Activated T-cell treated with anti-CD3 and anti-CD28 coated beads, Interleukin-2, amount 50 U/mL, for 1 hour (primary cell): Measurements from ENCODE around the gene ATRX.
"Not testable (repeated sequence)": the region's sequence is repeated elsewhere in the genome, so short reads cannot be mapped to it uniquely, and the experiment has no call there.

Experiments
- DNase-seq: peaks from one replicate; pipeline ENCODE4 v3.0.0-alpha.2; 2020

Gene ATRX

DNA sequence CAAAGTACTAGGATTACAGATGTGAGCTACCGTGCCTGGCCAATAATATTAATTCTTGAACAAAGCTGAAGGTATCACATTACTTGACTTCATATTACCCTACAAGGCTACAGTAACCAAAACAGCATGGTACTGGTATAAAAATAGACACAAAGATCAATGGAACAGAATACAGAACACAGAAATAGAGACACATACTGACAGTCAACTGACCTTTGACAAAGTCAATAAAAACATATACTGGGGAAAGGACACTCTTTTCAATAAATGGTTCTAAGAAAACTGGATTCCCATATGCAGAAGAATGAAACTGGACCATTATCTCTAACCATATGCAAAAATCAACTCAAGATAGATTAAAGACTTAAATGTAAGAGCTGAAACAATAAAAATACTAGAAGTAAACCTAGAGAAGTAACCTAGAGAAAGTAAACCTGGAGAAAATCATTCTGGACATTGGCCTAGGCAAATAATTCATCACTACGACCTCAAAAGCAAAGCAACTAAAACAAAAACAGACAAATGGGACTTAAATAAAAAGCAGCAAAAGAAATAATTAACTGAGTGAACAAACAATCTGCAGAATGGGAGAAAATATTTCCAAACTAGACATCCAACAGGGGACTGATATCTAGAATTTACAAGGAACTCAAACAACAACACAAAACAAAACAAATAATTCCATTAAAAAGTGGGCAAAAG, 182.2 kb downstream of the ATRX start:
- DNase-seq = no peak

DNA sequence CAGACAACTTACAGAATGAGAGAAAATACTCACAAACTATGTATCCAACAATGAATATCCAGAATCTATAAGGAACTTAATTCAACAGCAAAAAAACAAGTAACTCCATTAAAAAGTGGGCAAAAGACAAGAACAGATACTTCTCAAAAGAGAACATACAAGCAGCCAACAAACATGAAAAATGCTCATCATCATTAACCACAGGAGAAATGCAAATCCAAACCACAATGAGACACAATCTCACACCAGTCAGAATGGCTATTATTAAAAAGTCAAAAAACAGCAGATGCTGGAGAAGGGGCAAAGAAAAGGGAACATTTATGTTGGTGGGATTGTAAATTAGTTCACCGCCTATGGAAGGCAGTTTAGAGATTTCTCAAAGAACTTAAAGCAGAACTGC, 188.5 kb downstream of the ATRX start:
- DNase-seq = no peak

DNA sequence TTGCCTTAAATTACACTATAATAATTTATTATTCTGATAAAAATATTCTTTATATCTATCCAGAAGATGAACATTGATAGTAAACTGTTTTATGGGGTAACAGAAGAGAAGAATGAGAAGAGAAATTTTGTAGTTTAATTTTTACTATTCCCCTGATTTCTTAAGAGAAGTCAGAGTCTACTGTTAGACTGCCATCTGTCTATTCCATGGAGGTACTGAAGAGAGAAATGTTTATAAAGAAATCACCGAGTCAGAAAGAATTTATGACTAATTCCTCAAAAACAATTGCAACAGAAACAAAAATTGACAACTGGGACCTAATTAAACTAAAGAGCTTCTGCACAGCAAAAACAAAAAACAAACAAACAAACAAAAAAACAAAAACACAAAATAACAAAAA, 188.9 kb downstream of the ATRX start:
- no peak for DNase-seq

DNA sequence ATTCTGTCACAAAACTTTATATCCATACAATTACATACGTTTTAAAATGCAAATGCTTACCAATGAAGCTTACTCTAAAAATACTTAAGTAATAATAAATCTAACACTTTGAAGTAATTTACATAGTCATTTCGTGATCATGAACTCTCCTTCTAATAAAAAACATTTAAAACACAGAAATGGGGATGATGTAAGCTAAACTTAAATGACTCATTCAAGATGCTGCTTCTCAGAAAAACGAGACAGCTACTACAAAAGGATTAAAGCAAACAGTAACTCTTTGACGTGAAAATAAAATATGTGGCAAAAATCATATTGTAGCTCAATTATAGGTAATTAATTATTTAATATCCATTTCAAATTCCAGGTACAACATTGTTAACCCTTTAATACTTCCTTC, 190.2 kb downstream of the ATRX start:
- DNase-seq = no peak

DNA sequence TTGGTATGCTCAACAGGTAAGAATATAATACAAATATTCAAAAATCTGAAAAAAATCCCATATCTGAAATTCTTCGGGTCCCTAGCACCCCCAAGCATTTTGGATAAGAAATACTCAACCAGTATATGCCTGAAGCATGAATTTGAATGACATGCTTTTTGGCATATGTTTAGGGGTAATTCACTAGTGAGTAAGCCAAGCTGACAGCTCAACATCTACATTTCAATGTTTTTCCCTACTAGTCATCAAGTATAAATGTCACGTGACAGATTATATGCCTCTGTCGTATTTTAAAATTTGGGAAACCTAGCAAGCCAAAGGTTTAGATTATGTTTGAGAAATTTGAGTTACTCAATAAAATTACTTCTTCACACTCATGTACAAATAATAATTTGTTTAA, 213.7 kb downstream of the ATRX start:
- no peak for DNase-seq

GRCh38 chrX:77565278-77565677, 220.7 kb downstream of the ATRX start:
- DNase-seq = no peak

DNA sequence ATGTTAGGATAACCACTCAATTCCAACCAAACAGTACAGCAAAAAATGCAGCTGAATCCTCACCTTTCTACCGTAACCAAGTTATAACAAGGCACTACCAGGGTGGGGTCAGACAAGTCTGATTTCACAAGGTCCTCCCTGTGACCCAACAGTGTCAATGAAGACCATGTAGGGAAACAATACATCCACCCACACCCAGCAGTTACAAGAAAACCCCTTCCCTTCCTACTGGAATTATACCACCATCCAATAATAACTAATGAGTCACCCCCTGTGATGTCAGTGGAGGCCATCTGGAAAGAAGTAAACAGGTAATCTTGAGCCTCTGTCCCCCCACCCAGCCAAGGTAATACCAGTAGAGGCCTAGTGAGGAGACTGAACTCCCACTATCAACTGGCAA, 221.2 kb downstream of the ATRX start:
- no peak for DNase-seq

GRCh38 chrX:77561372-77561771, 224.6 kb downstream of the ATRX start:
- no peak for DNase-seq

GRCh38 chrX:77556276-77556675, 229.7 kb downstream of the ATRX start:
- DNase-seq = no peak

- DNase-seq = no peak
Measured at GRCh38 chrX:77548751-77549150, 237.3 kb downstream of the ATRX start.

DNA sequence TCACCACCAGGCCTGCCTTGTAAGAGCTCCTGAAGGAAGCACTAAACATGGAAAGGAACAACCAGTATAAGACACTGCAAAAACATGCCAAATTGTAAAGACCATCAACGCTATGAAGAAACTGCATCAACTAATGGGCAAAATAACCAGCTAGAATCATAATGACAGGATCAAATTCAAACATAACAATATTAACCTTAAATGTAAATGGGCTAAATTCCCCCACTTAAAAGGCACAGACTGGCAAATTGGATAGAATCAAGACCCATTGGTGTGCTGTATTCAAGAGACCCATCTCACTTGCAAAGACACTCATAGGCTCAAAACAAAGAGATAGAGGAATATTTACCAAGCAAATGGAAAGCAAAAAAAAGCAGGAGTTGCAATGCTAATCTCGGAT, 246.2 kb downstream of the ATRX start:
- not testable (repeated sequence) for DNase-seq

DNA sequence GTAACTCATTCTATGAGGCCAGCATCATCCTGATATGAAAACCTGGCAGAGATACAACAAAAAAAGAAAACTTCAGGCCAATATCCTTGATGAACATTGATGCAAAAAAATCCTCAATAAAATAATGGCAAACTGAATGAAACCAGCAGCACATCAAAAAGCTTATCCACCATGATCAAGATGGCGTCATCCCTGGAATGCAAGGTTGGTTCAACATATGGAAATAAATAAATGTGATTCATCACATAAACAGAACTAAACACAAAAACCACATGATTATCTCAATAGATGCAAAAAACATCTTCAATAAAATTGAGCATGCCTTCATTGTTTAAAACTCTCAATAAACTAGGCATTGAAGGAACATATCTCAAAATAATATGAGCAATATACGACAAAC, 254.8 kb downstream of the ATRX start:
- DNase-seq = not testable (repeated sequence)

- no peak for DNase-seq
Measured at GRCh38 chrX:77528034-77528433, 258.0 kb downstream of the ATRX start.

DNA sequence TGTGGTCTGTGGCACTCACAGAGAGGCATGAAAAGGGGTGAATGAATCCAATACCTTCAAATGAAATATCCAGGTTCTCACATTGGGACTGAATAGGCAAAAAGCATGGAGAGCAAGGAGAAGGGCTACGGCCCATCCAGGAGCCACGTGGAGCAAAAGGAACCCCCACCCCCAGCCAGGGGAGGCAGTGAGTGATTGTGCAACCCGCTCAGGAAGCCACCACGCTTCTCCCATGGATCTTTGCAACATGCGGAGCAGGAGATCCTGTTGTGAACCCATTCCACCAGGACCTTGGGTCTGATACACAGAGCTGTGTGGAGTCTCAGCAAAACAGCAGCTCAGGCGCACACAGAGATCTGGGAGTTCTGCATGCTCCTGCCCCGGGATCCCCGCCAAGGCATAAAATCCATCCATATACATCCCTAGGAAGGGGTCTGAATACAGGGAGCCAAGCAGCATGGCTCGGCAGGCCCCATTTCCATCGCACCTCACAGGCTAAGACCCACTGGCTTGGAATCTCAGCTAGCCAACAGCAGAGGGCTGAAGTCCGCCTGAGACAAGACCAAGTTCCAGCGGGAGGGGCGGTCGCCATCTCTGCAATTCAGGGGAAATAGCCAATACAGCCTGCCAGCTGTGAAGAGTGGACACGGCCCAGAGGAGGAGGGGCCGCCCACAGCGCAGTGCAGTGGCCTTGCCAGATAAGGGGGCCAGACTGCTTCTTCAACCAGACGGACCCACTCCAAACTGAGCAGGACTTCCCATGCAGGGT, 258.6 kb downstream of the ATRX start:
- DNase-seq = no peak

DNA sequence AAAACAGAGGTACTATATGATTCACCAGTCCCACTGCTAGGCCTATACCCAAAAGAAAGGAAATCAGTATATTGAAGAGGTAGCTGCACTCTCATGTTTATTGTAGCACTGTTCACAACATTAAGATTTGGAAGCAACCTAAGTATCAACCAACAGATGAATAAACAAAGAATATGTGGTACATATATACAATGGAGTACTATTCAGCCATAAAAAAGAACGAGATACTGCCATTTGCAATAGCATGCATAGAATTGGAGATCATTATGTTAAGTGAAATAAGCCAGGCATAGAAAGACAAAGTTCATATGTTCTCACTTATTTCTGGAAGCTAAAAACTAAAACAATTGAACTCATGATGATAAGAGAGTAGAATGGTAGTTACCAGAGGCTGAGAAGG, 266.3 kb downstream of the ATRX start:
- DNase-seq = no peak

DNA sequence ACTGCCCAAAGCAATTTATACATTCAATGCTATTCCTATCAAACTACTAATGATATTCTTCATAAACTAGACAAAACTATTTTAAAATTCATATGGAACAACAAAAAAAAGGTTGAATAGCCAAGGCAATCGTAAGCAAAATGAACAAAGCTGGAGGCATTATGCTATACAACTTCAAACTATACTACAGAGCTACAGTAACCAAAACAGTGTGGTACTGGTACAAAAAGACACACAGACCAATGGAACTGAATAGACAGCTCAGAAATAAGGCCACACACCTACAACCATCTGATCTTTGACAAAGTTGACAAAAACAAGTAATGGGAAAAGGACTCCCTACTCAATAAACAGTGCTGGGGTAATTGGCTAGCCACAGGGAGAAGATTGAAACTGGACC, 271.8 kb downstream of the ATRX start:
- no peak for DNase-seq

DNA sequence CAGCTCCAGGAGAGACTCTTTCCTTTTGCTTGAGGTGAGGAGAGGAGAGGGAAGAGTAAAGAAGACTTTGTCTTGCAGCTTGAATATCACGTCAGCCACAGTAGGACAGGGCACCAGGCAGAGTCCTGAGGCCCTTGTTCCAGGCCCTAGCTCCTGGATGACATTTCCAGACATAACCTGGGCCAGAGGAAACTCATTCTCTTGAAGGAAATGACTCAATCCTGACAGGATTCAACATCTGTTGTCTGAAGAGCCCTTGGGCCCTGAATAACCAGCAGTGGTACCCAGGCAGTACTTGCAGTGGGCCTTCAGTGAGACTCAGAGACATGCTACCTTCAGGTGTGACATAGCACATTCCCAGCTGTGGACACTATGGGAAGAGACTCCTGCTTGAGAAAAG, 276.0 kb downstream of the ATRX start:
- DNase-seq = no peak

DNA sequence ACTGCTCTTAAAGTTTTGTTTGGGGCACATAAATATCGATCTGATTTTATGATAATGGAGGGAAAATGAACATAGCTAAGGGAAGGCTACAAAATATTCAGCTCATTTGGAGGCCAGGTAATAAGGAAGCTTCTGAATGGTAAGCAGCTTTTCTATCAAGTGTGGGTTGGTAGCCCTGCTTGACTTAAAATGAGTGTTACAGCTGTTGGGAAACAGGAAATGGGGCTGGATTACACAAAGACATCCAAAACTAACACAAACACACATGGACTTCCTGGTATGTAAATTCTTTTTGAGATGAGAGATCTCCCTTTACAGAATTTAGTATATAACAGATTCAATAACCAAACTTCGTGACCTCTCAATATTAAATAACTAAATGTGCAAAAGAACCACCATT, 280.8 kb downstream of the ATRX start:
- no peak for DNase-seq

GRCh38 chrX:77502951-77503525, 283.0 kb downstream of the ATRX start:
- DNase-seq = no peak

GRCh38 chrX:77500164-77500563, 285.9 kb downstream of the ATRX start:
- not testable (repeated sequence) for DNase-seq

DNA sequence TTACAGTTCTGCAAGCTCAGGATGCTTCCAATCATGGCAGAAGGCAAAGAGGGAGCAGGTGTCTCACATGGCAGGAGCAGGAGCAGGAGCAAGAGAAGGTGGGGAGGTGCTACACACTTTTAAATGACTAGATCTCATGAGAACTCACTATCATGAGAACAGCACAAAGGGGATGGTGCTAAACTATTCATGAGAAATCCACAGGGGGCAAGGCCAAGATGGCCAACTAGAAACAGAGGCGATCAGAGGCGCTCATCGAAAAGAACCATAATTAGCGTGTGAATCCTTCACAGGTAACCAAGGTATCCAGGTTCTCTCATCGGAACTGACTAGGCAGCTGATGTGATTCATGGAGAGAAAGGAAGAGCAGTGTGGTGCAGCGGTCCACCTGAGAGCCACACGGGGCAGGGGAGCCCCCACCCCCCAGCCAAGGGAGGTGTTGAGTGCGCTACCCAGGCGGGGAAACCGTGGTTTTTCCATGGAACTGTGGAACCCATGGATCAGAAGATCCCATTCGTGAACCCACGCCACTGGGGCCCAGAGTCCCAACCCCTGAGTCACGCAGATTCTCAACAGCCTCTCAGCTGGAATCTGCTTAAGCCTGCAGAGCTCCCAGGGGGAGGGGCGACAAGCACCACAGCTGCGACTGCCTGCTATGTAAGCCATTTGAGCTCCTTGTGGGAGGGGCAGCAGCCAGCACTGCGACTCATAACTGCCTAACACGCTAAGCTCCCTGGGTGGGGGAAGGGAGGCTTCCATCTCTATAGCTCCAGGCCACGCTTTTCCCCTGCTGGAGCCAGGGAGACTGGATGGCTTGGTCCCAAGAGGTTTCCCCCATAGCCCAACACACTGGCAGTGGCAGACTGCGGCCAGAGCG, 292.1 kb downstream of the ATRX start:
- DNase-seq = no peak

- no peak for DNase-seq
Measured at GRCh38 chrX:77484045-77484444, 302.0 kb downstream of the ATRX start.

- no peak for DNase-seq
Measured at GRCh38 chrX:77455437-77455836, 330.6 kb downstream of the ATRX start.
